Smooth muscle cell (in vitro differentiated cells): ENCODE data around the gene GRM1. TPM values are rescaled to one million over a fixed set of nuclear protein-coding genes. Genes with fewer than 3 reads are reported as not detected.

Experiments used
- DNase-seq: peaks from one replicate; lab custom pipeline; 2025; ENCODE audit not compliant: unreplicated experiment; lab: John Stamatoyannopoulos, UW
- H2AFZ ChIP-seq: fragments of 200-600 bp; sonication (generic); 2 replicates; pipeline ENCODE4 v1.6.0; 2016; ENCODE audit warnings: antibody characterized with exemption, low read depth, mild to moderate bottlenecking
- H3F3A ChIP-seq: fragments of 200-600 bp; sonication (generic); 2 replicates; pipeline ENCODE4 v1.6.0; 2017; ENCODE audit warnings: antibody characterized with exemption, low read depth
- H3K27ac ChIP-seq: fragments of 200-600 bp; sonication (generic); 2 replicates; pipeline ENCODE4 v1.5.1; 2016; ENCODE audit warnings: low read depth, mild to moderate bottlenecking
- H3K27me3 ChIP-seq: fragments of 200-600 bp; sonication (generic); 2 replicates; pipeline ENCODE4 v1.6.1; 2016; ENCODE audit warnings: low read depth, mild to moderate bottlenecking
- H3K36me3 ChIP-seq: fragments of 200-600 bp; sonication (generic); 2 replicates; pipeline ENCODE4 v1.5.1; 2016; ENCODE audit warnings: low read depth
- H3K4me1 ChIP-seq: fragments of 200-600 bp; sonication (generic); 2 replicates; pipeline ENCODE4 v1.5.1; 2016; ENCODE audit warnings: low read depth
- H3K4me2 ChIP-seq: fragments of 200-600 bp; sonication (generic); 2 replicates; pipeline ENCODE4 v1.6.0; 2016; ENCODE audit warnings: mild to moderate bottlenecking
- H3K4me3 ChIP-seq: fragments of 200-600 bp; sonication (generic); 2 replicates; pipeline ENCODE4 v1.5.1; 2016; ENCODE audit warnings: mild to moderate bottlenecking
- H3K79me2 ChIP-seq: fragments of 200-600 bp; sonication (generic); 2 replicates; pipeline ENCODE4 v1.6.0; 2016; ENCODE audit warnings: low read depth, mild to moderate bottlenecking
- H3K9ac ChIP-seq: fragments of 200-600 bp; sonication (generic); 2 replicates; pipeline ENCODE4 v1.6.0; 2016; ENCODE audit warnings: low read depth
- H3K9me3 ChIP-seq: fragments of 200-600 bp; sonication (generic); replicated peaks from 2 replicates; pipeline ENCODE4 v1.5.1; 2016; ENCODE audit warnings: low read depth
- H4K20me1 ChIP-seq: fragments of 200-600 bp; sonication (generic); 2 replicates; pipeline ENCODE4 v1.6.0; 2016; ENCODE audit warnings: low read depth
- WGBS: methylation state at CpG from one replicate; pipeline ENCODE4 v1.1.7; 2016; ENCODE audit warnings: low lambda C conversion rate; 5-methylcytosine and 5-hydroxymethylcytosine counted together
- polyA plus RNA-seq: library from polyadenylated mRNA; unstranded; fragments of >200 nt; fragmentation: Nextera tagmentation; extraction: Ambion mirVana; gene quantifications from 2 replicates; pipeline ENCODE4 v1.2.1, GENCODE V29; 2016
- total RNA-seq: library from RNA; depleted of rRNA; stranded (reverse); fragments of >200 nt; gene quantifications from 2 replicates; pipeline ENCODE4 v1.2.3, GENCODE V29; 2014
- TF ChIP-seq, protein P1 (sequence below): fragments of 200-600 bp; sonication (generic); IDR thresholded peaks from 2 replicates; pipeline ENCODE4 v1.5.1; 2017; ENCODE audit warnings: borderline replicate concordance, mild to moderate bottlenecking, antibody characterized with exemption; ENCODE audit not compliant: insufficient read depth, poor library complexity, severe bottlenecking

The GRM1 gene
- total and polyA plus RNA-seq, 2 experiments from 2014 or later, result not detected

DNA sequence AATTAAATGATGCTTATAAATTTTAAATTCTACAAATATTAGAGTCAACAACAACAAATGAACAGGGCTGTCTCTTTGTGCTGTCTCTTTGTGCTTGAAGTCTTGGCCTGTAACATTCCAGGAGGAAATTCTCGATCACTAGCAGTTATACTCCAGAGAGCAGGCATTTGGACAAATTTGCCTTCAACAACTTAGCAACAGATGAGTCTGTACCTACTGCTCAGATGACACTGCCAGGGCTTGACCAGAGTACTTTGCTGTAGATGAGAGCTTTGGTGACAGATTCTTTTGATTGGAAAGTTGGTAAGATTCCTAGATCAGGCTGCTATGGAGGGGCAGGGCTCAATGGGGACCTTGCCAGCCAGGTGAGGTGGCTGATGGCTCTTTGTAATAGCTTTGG is 217.2 kb downstream of the GRM1 start:
- Histone ChIP-seq H3K27ac (no peak overlapping the region), H3F3A (no peaks in the 10 kb centered on the region), H2AFZ (no peak overlapping the region), H4K20me1 (no peaks in the 10 kb centered on the region), H3K4me1 (no peaks in the 10 kb centered on the region), H3K36me3 (no peaks in the 10 kb centered on the region), H3K9me3 (no peaks in the 10 kb centered on the region), H3K79me2 (no peaks in the 10 kb centered on the region), H3K27me3 (no peaks in the 10 kb centered on the region), H3K9ac (no peak overlapping the region), H3K4me3 (no peak overlapping the region), H3K4me2 (no peak overlapping the region)
- no peak for DNase-seq
- TF ChIP-seq, protein P1, sequence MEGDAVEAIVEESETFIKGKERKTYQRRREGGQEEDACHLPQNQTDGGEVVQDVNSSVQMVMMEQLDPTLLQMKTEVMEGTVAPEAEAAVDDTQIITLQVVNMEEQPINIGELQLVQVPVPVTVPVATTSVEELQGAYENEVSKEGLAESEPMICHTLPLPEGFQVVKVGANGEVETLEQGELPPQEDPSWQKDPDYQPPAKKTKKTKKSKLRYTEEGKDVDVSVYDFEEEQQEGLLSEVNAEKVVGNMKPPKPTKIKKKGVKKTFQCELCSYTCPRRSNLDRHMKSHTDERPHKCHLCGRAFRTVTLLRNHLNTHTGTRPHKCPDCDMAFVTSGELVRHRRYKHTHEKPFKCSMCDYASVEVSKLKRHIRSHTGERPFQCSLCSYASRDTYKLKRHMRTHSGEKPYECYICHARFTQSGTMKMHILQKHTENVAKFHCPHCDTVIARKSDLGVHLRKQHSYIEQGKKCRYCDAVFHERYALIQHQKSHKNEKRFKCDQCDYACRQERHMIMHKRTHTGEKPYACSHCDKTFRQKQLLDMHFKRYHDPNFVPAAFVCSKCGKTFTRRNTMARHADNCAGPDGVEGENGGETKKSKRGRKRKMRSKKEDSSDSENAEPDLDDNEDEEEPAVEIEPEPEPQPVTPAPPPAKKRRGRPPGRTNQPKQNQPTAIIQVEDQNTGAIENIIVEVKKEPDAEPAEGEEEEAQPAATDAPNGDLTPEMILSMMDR, result no peak
- WGBS, result 91% methylated on average over 1 of the region's 1 CpG

DNA sequence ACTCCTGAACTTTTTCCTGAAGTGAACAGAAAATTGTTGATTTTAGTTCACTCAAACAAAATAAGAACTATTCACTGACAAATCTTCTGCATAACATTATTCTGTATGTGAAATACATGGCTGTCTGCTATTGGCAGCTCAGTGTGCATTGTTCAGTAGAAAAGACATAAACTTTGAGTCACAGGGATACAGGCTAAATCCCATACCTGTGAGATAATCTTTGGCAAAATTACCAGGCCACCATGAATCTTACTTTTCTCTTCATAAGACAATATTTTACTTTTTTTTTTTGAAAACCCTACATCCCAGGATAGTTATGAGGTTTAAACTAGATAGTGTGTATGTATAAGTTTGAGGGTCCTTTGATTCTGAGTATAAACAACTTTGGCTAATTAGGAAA is 224.8 kb downstream of the GRM1 start:
- Histone ChIP-seq H3K4me3 (no peak overlapping the region), H3K79me2 (no peaks in the 10 kb centered on the region), H3K4me1 (no peaks in the 10 kb centered on the region), H3K36me3 (no peaks in the 10 kb centered on the region), H2AFZ (no peak overlapping the region), H4K20me1 (no peaks in the 10 kb centered on the region), H3K4me2 (no peak overlapping the region), H3F3A (no peaks in the 10 kb centered on the region), H3K9ac (no peak overlapping the region), H3K27ac (no peak overlapping the region), H3K9me3 (no peaks in the 10 kb centered on the region), H3K27me3 (no peaks in the 10 kb centered on the region)
- no peak for DNase-seq
- TF ChIP-seq, protein P1, result no peak

DNA sequence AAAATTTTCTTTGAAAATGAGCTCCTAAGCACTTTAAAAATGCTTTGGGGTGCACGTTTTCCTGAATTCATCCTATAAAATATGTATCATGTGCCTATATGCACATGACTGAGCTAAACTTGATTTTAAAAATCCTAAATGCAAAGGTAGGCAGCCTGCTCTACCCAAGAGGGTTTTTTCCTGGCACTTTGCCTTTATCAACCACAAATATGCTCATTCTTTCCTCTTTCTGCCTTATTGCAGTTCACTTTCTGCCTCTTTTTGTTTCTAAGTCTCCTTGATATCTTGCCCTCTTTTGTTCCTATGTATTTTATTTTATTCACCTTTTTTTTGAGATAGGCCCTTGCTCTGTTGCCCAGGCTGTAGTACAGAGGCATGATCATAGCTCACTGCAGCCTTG is 229.3 kb downstream of the GRM1 start:
- H3K9me3 ChIP-seq, result no peaks in the 10 kb centered on the region
- H3K27ac ChIP-seq, result no peak overlapping the region
- TF ChIP-seq, protein P1, result no peak
- H3K4me3 ChIP-seq, result no peak overlapping the region
- H3K9ac ChIP-seq, result no peak overlapping the region
- H3K27me3 ChIP-seq, result no peaks in the 10 kb centered on the region
- no peaks in the 10 kb centered on the region for H4K20me1 ChIP-seq
- no peak for DNase-seq
- no peak overlapping the region for H3K4me2 ChIP-seq
- no peaks in the 10 kb centered on the region for H3F3A ChIP-seq
- no peak overlapping the region for H2AFZ ChIP-seq
- no peaks in the 10 kb centered on the region for H3K36me3 ChIP-seq
- no peaks in the 10 kb centered on the region for H3K4me1 ChIP-seq
- WGBS, result 76% methylated on average over 1 of the region's 1 CpG
- H3K79me2 ChIP-seq, result no peaks in the 10 kb centered on the region

DNA sequence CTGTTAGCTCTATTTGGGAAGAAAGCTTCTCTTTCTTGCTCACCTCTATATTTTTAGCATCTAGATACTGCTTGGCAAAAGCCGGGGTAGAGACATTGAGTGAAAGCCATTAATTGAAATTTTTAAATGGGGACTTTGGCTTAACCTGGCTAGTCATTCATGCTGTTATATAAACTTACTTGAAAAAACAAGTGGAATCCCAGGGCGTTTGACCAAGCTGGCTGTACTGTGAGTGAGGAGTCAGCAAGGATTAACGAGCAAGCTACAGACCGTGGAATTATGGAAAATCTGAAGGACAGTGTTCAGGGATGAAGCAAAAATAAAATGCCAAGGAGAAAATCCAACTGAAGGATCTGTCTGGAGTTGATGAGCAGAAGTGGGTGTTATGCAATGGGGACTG is 232.0 kb downstream of the GRM1 start:
- Histone ChIP-seq H3K27ac (no peak overlapping the region), H4K20me1 (no peaks in the 10 kb centered on the region), H3K27me3 (no peaks in the 10 kb centered on the region), H3F3A (no peaks in the 10 kb centered on the region), H3K4me1 (no peaks in the 10 kb centered on the region), H2AFZ (no peak overlapping the region), H3K4me3 (no peak overlapping the region), H3K79me2 (no peaks in the 10 kb centered on the region), H3K36me3 (no peaks in the 10 kb centered on the region), H3K9ac (no peak overlapping the region), H3K4me2 (no peak overlapping the region), H3K9me3 (no peaks in the 10 kb centered on the region)
- TF ChIP-seq, protein P1, result no peak
- no peak for DNase-seq
- WGBS, result 76% methylated on average over 4 of the region's 4 CpGs
